Measurements from ENCODE around the gene OLFM2. TPM values are rescaled to one million over a fixed set of nuclear protein-coding genes. Genes with fewer than 3 reads are reported as not detected.

OLFM2 gene
- total and polyA plus RNA-seq, 9 of the 15 experiments (the other 6 are each of a cell fraction or from before 2014, with no cell fraction given): 0.10 to 0.33 (median 0.23) TPM; not detected in 4

DNA sequence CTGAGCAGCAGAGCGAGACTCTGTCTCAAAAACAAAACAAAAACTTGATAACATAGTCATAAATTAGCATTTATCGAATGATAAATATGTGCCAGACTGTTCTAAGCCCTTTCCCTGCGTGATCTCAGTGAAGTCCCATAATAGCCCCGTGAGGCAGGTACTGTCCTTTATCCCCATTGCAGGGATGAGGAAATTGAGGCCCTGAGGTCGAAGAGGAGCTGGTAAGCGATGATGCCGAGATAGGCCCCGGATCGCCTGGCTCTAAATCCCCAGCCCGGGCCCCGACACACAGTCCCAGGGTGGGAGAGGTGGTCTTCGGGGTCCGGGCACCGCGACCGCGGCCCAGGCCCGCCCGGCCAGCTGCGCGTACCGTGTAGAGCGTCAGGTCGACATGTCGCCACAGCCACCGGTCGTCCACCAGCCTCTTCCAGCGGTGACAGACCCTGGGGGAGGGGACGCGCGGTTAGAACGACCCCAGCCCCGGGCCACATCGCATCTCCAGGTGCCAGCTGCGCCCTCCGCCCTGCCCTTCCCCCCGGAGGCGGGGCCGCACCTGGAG lies 118.1 kb downstream of the OLFM2 start:
- H3K4me3 ChIP-seq: peak overlapping the region; percentile 100
- H3K9ac ChIP-seq (ENCODE audit: insufficient read depth in 1 of 2, low read depth in 2 of 2, low read length in 2 of 2): peak overlapping the region; percentile 91 to 97
- no peaks in the 10 kb centered on the region for H3K9me1 ChIP-seq (ENCODE audit: control insufficient read depth, insufficient read depth, low read length)
- H2AFZ ChIP-seq (ENCODE audit: low read depth, low read length): peak overlapping the region; percentile 99
- peaks cover 32% of the 10 kb centered on the region for H3K79me2 ChIP-seq (ENCODE audit: control insufficient read depth, insufficient read depth, low read length)
- H4K20me1 ChIP-seq (replicated peaks; ENCODE audit: control insufficient read depth, insufficient read depth, low read length): 0 out of 2 replicates have a peak, but pooled peaks cover 4% of the 10 kb centered on the region
- H3K27ac ChIP-seq (ENCODE audit: extremely low read depth, low read depth, low read length): peak overlapping the region; percentile 87
- peaks cover 13% of the 10 kb centered on the region for H3K9me3 ChIP-seq (replicated peaks; ENCODE audit: control insufficient read depth, insufficient read depth, low read depth, low read length)
- BruUV-seq (replicated peaks): TSS peak; percentile 40
- ChIA-PET POLR2A (interaction anchor here (0.5 to 1.0 kb wide), 5 partner anchors 8 to 239 kb away, joined by 3 to 8 read pairs (median 3); no protein-coding TSS in a partner anchor), CTCF (ENCODE audit: low intra/inter-chr PET ratio) (no interaction called here)
- peaks cover 14 to 19% of the 10 kb centered on the region in 2 experiments; a peak in 4 of 5 replicates for H3K4me1 ChIP-seq (replicated peaks in 1 of 2; ENCODE audit: control insufficient read depth in 2 of 2, insufficient read depth in 2 of 2, low read length in 2 of 2)
- 1% methylated on average over 36 of the region's 39 CpGs for WGBS (ENCODE audit: insufficient coverage, low coverage, missing lambda C conversion rate)
- FAIRE-seq (no peak), ATAC-seq (no peak), DNase-seq (ENCODE audit: extremely low read depth in 1 of 4, low spot score in 3 of 4) (no peak)
- intact Hi-C loops (cut with micrococcal nuclease) (no loop called here), in situ Hi-C loops (cut with MboI) (no loop called here)
- peaks cover 23% of the 10 kb centered on the region; the same call in 2 of the 3 replicates for H3K36me3 ChIP-seq (ENCODE audit: control insufficient read depth, insufficient read depth, low read length)
- no peaks in the 10 kb centered on the region for H3K27me3 ChIP-seq (ENCODE audit: control insufficient read depth in 2 of 2, insufficient read depth in 2 of 2, low read length in 2 of 2)
- peak overlapping the region; percentile 97 for H3K4me2 ChIP-seq (ENCODE audit: insufficient read depth, low read length)
- TF ChIP-seq, protein P1, sequence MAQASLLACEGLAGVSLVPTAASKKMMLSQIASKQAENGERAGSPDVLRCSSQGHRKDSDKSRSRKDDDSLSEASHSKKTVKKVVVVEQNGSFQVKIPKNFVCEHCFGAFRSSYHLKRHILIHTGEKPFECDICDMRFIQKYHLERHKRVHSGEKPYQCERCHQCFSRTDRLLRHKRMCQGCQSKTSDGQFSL (CRISPR knock-in tag; IDR thresholded peaks at IDR 0.05): 0 out of 2 replicates have a peak, but pooled peaks have one; percentile 28
- TF ChIP-seq, protein P1 (tag; IDR thresholded peaks at IDR 0.05): no peak
- peak; percentile 45; the same call in 1 of the 2 replicates for TF ChIP-seq BCOR (IDR thresholded peaks at IDR 0.05)
- TF ChIP-seq ZSCAN32 (CRISPR knock-in tag; IDR thresholded peaks at IDR 0.05): no peak
- 0 out of 2 replicates have a peak, but pooled peaks have one; percentile 4 for TF ChIP-seq ZNF121 (CRISPR knock-in tag; conservative IDR thresholded peaks at IDR 0.05)
- TF ChIP-seq, protein P2, sequence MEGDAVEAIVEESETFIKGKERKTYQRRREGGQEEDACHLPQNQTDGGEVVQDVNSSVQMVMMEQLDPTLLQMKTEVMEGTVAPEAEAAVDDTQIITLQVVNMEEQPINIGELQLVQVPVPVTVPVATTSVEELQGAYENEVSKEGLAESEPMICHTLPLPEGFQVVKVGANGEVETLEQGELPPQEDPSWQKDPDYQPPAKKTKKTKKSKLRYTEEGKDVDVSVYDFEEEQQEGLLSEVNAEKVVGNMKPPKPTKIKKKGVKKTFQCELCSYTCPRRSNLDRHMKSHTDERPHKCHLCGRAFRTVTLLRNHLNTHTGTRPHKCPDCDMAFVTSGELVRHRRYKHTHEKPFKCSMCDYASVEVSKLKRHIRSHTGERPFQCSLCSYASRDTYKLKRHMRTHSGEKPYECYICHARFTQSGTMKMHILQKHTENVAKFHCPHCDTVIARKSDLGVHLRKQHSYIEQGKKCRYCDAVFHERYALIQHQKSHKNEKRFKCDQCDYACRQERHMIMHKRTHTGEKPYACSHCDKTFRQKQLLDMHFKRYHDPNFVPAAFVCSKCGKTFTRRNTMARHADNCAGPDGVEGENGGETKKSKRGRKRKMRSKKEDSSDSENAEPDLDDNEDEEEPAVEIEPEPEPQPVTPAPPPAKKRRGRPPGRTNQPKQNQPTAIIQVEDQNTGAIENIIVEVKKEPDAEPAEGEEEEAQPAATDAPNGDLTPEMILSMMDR (IDR thresholded peaks at IDR 0.05 in 2 of 3, conservative IDR thresholded peaks at IDR 0.05 in 1 of 3; ENCODE audit: insufficient read depth in 2 of 3, low read depth in 1 of 3, low read length in 3 of 3): no peak
- TF ChIP-seq FIP1L1 (IDR thresholded peaks at IDR 0.05; ENCODE audit: low read depth, low read length, poor library complexity, severe bottlenecking): no peak
- TF ChIP-seq, protein P3, sequence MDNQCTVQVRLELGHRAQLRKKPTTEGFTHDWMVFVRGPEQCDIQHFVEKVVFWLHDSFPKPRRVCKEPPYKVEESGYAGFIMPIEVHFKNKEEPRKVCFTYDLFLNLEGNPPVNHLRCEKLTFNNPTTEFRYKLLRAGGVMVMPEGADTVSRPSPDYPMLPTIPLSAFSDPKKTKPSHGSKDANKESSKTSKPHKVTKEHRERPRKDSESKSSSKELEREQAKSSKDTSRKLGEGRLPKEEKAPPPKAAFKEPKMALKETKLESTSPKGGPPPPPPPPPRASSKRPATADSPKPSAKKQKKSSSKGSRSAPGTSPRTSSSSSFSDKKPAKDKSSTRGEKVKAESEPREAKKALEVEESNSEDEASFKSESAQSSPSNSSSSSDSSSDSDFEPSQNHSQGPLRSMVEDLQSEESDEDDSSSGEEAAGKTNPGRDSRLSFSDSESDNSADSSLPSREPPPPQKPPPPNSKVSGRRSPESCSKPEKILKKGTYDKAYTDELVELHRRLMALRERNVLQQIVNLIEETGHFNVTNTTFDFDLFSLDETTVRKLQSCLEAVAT (IDR thresholded peaks at IDR 0.05): 0 out of 4 replicates have a peak, but pooled peaks of 1 of the 2 experiments have one; percentile 23
- TF ChIP-seq, protein P4, sequence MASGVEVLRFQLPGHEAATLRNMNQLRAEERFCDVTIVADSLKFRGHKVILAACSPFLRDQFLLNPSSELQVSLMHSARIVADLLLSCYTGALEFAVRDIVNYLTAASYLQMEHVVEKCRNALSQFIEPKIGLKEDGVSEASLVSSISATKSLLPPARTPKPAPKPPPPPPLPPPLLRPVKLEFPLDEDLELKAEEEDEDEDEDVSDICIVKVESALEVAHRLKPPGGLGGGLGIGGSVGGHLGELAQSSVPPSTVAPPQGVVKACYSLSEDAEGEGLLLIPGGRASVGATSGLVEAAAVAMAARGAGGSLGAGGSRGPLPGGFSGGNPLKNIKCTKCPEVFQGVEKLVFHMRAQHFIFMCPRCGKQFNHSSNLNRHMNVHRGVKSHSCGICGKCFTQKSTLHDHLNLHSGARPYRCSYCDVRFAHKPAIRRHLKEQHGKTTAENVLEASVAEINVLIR (CRISPR knock-in tag; IDR thresholded peaks at IDR 0.05): 0 out of 2 replicates have a peak, but pooled peaks have one; percentile 6
- TF ChIP-seq, protein P5, sequence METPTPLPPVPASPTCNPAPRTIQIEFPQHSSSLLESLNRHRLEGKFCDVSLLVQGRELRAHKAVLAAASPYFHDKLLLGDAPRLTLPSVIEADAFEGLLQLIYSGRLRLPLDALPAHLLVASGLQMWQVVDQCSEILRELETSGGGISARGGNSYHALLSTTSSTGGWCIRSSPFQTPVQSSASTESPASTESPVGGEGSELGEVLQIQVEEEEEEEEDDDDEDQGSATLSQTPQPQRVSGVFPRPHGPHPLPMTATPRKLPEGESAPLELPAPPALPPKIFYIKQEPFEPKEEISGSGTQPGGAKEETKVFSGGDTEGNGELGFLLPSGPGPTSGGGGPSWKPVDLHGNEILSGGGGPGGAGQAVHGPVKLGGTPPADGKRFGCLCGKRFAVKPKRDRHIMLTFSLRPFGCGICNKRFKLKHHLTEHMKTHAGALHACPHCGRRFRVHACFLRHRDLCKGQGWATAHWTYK (CRISPR knock-in tag; IDR thresholded peaks at IDR 0.05): 0 out of 2 replicates have a peak, but pooled peaks have one; percentile 29
- peak; percentile 70 for TF ChIP-seq ZFX (CRISPR knock-in tag; IDR thresholded peaks at IDR 0.05)
- TF ChIP-seq, protein P6, sequence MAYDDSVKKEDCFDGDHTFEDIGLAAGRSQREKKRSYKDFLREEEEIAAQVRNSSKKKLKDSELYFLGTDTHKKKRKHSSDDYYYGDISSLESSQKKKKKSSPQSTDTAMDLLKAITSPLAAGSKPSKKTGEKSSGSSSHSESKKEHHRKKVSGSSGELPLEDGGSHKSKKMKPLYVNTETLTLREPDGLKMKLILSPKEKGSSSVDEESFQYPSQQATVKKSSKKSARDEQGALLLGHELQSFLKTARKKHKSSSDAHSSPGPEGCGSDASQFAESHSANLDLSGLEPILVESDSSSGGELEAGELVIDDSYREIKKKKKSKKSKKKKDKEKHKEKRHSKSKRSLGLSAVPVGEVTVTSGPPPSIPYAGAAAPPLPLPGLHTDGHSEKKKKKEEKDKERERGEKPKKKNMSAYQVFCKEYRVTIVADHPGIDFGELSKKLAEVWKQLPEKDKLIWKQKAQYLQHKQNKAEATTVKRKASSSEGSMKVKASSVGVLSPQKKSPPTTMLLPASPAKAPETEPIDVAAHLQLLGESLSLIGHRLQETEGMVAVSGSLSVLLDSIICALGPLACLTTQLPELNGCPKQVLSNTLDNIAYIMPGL (CRISPR knock-in tag; IDR thresholded peaks at IDR 0.05): peak; percentile 16; the same call in 1 of the 2 replicates
